ENCODE results near the gene STON2. TPM values are rescaled to one million over a fixed set of nuclear protein-coding genes. Genes with fewer than 3 reads are reported as not detected.

The STON2 gene
- total RNA-seq, 1 donor from 2014 or later: 66.8 TPM

DNA sequence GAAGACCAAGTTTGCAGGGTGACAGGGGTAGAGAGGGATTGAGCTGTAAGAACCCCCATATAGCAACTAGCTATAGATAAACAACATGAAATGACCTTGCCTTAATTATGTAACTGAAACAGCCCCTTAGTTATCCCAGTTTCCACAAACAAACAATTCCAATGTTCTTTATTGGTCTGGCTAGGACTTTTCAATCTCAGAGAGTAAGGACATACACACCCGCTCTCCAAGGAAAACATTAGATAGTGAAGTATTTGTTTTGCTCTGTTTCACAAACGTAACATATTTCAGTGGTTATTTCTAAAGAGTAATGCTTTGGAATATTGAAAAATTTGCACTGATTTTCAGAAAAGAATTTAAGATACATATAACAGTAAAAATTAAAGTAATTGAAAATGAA lies 127.8 kb downstream of the STON2 start:
- DNase-seq (ENCODE audit: low spot score): no peak
- Mint-ChIP-seq H3K27ac (ENCODE audit: unreplicated experiment) (no peak overlapping the region), H3K4me3 (ENCODE audit: unreplicated experiment) (no peak overlapping the region), H3K36me3 (ENCODE audit: low read depth, unreplicated experiment) (peaks cover 17% of the 10 kb centered on the region), H3K4me1 (ENCODE audit: unreplicated experiment) (peaks cover 35% of the 10 kb centered on the region), H3K27me3 (ENCODE audit: unreplicated experiment) (no peaks in the 10 kb centered on the region), H3K9me3 (ENCODE audit: unreplicated experiment) (no peaks in the 10 kb centered on the region)
- TF ChIP-seq, protein P1, sequence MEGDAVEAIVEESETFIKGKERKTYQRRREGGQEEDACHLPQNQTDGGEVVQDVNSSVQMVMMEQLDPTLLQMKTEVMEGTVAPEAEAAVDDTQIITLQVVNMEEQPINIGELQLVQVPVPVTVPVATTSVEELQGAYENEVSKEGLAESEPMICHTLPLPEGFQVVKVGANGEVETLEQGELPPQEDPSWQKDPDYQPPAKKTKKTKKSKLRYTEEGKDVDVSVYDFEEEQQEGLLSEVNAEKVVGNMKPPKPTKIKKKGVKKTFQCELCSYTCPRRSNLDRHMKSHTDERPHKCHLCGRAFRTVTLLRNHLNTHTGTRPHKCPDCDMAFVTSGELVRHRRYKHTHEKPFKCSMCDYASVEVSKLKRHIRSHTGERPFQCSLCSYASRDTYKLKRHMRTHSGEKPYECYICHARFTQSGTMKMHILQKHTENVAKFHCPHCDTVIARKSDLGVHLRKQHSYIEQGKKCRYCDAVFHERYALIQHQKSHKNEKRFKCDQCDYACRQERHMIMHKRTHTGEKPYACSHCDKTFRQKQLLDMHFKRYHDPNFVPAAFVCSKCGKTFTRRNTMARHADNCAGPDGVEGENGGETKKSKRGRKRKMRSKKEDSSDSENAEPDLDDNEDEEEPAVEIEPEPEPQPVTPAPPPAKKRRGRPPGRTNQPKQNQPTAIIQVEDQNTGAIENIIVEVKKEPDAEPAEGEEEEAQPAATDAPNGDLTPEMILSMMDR (IDR thresholded peaks at IDR 0.05; ENCODE audit: unreplicated experiment): no peak

DNA sequence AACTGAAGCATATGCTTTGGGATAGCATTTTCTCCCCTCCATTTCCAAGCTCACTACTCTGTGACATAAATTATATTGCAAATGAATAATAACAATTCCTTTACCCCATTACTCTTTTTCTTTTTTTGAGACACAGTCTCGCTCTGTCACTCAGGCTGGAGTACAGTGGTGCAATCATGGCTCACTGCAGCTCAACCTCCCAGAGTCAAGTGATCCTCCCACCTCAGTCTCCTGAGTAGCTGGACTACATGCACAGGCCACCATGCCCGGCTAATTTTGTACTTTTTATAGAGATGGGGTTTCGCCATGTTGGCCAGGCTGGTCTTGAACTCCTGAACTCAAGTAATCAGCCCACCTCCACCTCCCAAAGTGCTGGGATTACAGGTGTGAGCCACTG lies 130.1 kb downstream of the STON2 start:
- H3K9me3 Mint-ChIP-seq (ENCODE audit: unreplicated experiment): no peaks in the 10 kb centered on the region
- TF ChIP-seq, protein P1 (IDR thresholded peaks at IDR 0.05; ENCODE audit: unreplicated experiment): no peak
- H3K4me3 Mint-ChIP-seq (ENCODE audit: unreplicated experiment): no peak overlapping the region
- H3K4me1 Mint-ChIP-seq (ENCODE audit: unreplicated experiment): peaks cover 42% of the 10 kb centered on the region
- H3K36me3 Mint-ChIP-seq (ENCODE audit: low read depth, unreplicated experiment): peaks cover 11% of the 10 kb centered on the region
- H3K27ac Mint-ChIP-seq (ENCODE audit: unreplicated experiment): peak overlapping the region; percentile 58
- no peaks in the 10 kb centered on the region for H3K27me3 Mint-ChIP-seq (ENCODE audit: unreplicated experiment)
- no peak for DNase-seq (ENCODE audit: low spot score)

DNA sequence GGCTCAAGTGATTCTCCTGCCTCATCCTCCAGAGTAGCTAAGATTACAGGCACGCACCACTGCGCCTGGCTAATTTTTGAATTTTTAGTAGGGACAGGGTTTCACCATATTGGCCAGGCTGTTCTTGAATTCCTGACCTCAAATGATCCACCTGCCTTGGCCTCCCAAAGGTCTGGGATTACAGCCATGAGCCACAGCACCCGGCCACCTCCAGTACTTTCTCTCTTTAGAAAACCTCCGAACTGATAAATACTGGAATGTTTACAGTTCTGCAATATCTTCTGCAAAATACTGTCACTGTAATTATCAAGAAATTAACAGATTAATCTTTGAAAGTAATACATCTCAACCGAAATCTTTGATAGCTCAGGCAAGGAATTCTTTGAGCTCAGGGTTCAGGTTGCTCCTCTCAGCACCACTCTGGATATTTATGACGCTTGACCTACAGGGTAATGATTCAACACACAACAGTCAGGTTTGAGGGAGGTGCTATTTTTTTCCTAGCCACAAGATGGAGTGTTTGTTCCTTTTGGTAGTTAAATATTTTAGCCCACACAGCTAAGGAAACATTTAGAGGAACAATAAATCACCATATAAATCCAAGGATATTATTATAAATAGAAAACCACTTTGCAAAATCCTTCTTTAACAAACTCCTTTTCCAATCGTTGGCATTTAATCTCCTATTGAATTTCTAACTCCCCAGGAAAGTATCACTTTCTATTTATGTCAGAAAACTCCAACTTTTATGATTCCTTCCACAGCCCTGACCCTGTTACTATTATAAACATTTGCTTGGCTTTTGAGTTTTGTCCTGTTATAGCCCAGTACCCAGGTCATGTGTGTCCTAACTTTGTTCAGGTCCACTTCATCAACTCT lies 130.8 kb downstream of the STON2 start:
- H3K27me3 Mint-ChIP-seq (ENCODE audit: unreplicated experiment): no peaks in the 10 kb centered on the region
- no peak overlapping the region for H3K4me3 Mint-ChIP-seq (ENCODE audit: unreplicated experiment)
- no peaks in the 10 kb centered on the region for H3K9me3 Mint-ChIP-seq (ENCODE audit: unreplicated experiment)
- peak; percentile 42 for DNase-seq (ENCODE audit: low spot score)
- H3K4me1 Mint-ChIP-seq (ENCODE audit: unreplicated experiment): peaks cover 42% of the 10 kb centered on the region
- TF ChIP-seq, protein P1 (IDR thresholded peaks at IDR 0.05; ENCODE audit: unreplicated experiment): peak; percentile 82
- H3K27ac Mint-ChIP-seq (ENCODE audit: unreplicated experiment): peak overlapping the region; percentile 58
- H3K36me3 Mint-ChIP-seq (ENCODE audit: low read depth, unreplicated experiment): peaks cover 8% of the 10 kb centered on the region

DNA sequence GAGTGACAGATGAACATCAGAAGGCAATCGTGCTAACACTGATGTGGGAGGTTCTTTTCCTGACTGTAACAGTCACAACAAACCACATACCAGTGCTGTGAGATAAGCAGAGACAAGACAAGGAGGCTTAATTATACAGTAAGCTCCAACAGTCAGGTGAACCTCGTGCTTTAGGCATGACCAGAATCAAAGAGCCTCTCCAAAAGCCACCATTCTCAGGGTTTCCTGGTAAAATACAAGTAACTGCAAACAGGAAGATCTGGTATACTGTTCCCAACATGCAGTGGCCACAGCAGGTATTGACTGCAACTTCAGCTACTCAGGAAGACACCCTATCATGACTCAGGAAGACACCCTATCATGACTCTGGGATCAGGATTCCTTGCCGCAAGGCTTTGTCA lies 132.1 kb downstream of the STON2 start:
- H3K9me3 Mint-ChIP-seq (ENCODE audit: unreplicated experiment): no peaks in the 10 kb centered on the region
- H3K36me3 Mint-ChIP-seq (ENCODE audit: low read depth, unreplicated experiment): peaks cover 8% of the 10 kb centered on the region
- TF ChIP-seq, protein P1 (IDR thresholded peaks at IDR 0.05; ENCODE audit: unreplicated experiment): no peak
- H3K4me1 Mint-ChIP-seq (ENCODE audit: unreplicated experiment): peaks cover 47% of the 10 kb centered on the region
- H3K27ac Mint-ChIP-seq (ENCODE audit: unreplicated experiment): peak overlapping the region; percentile 17
- no peak overlapping the region for H3K4me3 Mint-ChIP-seq (ENCODE audit: unreplicated experiment)
- DNase-seq (ENCODE audit: low spot score): no peak
- H3K27me3 Mint-ChIP-seq (ENCODE audit: unreplicated experiment): no peaks in the 10 kb centered on the region

DNA sequence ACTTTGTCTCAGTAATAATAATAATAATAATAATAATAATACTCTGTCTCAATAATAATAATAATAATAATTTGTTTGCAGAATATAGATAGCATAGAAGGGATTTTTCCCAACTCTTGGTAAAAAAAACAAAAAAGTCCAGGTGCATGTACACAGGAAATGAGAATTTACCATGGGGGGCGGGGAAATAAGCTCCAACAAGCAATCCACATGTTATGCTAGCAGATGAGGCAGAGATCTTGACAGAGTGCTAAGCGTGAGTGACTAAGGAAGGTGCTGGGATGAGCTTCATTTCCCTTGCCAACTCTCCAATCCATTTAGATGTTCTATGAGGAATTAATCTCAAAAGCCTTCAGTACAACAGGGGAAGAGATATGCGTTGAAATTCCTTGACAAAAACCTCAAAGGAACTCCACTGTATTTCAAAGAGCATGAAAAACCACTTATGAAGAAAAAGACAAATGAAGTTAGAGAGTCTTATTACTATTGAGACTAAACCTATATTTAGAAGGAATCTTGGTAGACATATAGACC lies 134.4 kb downstream of the STON2 start:
- no peak overlapping the region for H3K27ac Mint-ChIP-seq (ENCODE audit: unreplicated experiment)
- H3K36me3 Mint-ChIP-seq (ENCODE audit: low read depth, unreplicated experiment): peaks cover 8% of the 10 kb centered on the region

More for the DNA sequence above, 134.4 kb downstream of the STON2 start:
- TF ChIP-seq, protein P1 (IDR thresholded peaks at IDR 0.05; ENCODE audit: unreplicated experiment): no peak
- H3K27me3 Mint-ChIP-seq (ENCODE audit: unreplicated experiment): no peaks in the 10 kb centered on the region
- DNase-seq (ENCODE audit: low spot score): no peak
- no peak overlapping the region for H3K4me3 Mint-ChIP-seq (ENCODE audit: unreplicated experiment)
- no peaks in the 10 kb centered on the region for H3K9me3 Mint-ChIP-seq (ENCODE audit: unreplicated experiment)
- H3K4me1 Mint-ChIP-seq (ENCODE audit: unreplicated experiment): peaks cover 66% of the 10 kb centered on the region

Data from endothelial cell (in vitro differentiated cells).